Esophagus squamous epithelium (tissue), 5 donors: Measurements from ENCODE around the gene TMEM108. TPM values are rescaled to one million over a fixed set of nuclear protein-coding genes. Genes with fewer than 3 reads are reported as not detected.

Source experiments
- DNase-seq: peaks from one replicate; lab custom pipeline; 2025; lab: John Stamatoyannopoulos, UW
- H3K27ac ChIP-seq, 4 donors: fragments of 200-600 bp; sonication (generic); one replicate each; pipeline ENCODE4 v1.5.1; 2016 to 2019; ENCODE audit warnings: mild to moderate bottlenecking in 1 of 4
- H3K27me3 ChIP-seq, 4 donors: fragments of 200-600 bp; sonication (generic); 1 replicate in 3 of 4; 2 replicates in 1 of 4; pipeline versions ENCODE4 v1.5.1 to v1.6.0; 2017 to 2021; ENCODE audit warnings: antibody characterized with exemption in 1 of 4
- H3K36me3 ChIP-seq, 3 donors: fragments of 200-600 bp; sonication (generic); one replicate each; pipeline ENCODE4 v1.5.1; 2016 to 2019
- H3K4me1 ChIP-seq, 3 donors: fragments of 200-600 bp; sonication (generic); one replicate each; pipeline ENCODE4 v1.5.1; 2017 to 2019
- H3K4me3 ChIP-seq, 4 donors: fragments of 200-600 bp; sonication (generic); 1 replicate in 3 of 4; 2 replicates in 1 of 4; pipeline ENCODE4 v1.5.1; 2016 to 2019; ENCODE audit warnings: mild to moderate bottlenecking in 2 of 4, moderate library complexity in 1 of 4
- H3K9me3 ChIP-seq, 3 donors: fragments of 200-600 bp; sonication (generic); one replicate each; pipeline ENCODE4 v1.5.1; 2016 to 2019
- POLR2A ChIP-seq, 4 donors: fragments of 450-650 bp; IDR thresholded peaks; one replicate each; pipeline ENCODE4 v1.6.1; 2017; ENCODE audit warnings: antibody characterized with exemption in 4 of 4, mild to moderate bottlenecking in 4 of 4, moderate library complexity in 3 of 4
- WGBS, 2 donors: methylation state at CpG; one replicate each; pipeline ENCODE4 v1.1.5; 2018; 5-methylcytosine and 5-hydroxymethylcytosine counted together
- intact Hi-C: fragments of 100-400 bp; cut with DNase I; formaldehyde crosslinking; loops from one replicate; pipeline ENCODE4 v1.15.0; 2022
- total RNA-seq, 4 donors: library from RNA; depleted of rRNA; stranded (reverse); fragments of >200 nt; gene quantifications; one replicate each; pipeline ENCODE4 v1.1.0, GENCODE V29; 2016
- TF ChIP-seq, protein P1 (sequence below), 6 experiments: fragments of 450-650 bp in 4 of 6; fragments of 200-600 bp in 2 of 6; sonication (generic) in 2 of 6; IDR thresholded peaks; one replicate each; pipeline ENCODE4 v1.5.1; 2016 to 2019; ENCODE audit warnings: antibody characterized with exemption in 6 of 6, mild to moderate bottlenecking in 4 of 6, moderate library complexity in 4 of 6
- donor health status: DM: yes; HTN: yes; CAD: no.

TMEM108 gene
- total RNA-seq, 4 donors from 2014 or later: 0.12 to 3.4 (median 0.24) TPM

DNA sequence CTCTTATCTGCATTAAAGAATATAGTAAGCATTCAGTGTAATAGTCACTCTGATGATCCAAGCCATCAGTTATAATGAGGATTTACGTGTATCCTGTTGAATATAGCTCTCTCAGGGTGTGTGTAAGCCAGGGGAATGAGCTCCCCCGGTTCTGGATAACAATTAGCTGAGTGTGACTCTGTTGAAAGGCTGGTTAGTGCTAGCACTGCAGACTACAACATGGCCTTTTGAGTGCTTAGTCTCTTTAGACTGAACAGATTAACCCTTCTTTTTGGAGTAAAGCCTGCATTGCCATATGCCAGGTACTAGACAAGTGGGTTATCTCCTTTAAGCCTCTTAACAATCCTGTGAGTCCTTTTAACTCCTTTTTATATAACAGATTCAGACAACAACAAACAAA lies 119.5 kb downstream of the TMEM108 start:
- intact Hi-C loops: no loop called here
- Histone ChIP-seq H3K4me1 (no peaks in the 10 kb centered on the region), H3K4me3 (no peak overlapping the region), H3K27ac (no peak overlapping the region), H3K36me3 (no peaks in the 10 kb centered on the region), H3K9me3 (no peaks in the 10 kb centered on the region), H3K27me3 (no peaks in the 10 kb centered on the region)
- DNase-seq: no peak
- TF ChIP-seq, protein P1, sequence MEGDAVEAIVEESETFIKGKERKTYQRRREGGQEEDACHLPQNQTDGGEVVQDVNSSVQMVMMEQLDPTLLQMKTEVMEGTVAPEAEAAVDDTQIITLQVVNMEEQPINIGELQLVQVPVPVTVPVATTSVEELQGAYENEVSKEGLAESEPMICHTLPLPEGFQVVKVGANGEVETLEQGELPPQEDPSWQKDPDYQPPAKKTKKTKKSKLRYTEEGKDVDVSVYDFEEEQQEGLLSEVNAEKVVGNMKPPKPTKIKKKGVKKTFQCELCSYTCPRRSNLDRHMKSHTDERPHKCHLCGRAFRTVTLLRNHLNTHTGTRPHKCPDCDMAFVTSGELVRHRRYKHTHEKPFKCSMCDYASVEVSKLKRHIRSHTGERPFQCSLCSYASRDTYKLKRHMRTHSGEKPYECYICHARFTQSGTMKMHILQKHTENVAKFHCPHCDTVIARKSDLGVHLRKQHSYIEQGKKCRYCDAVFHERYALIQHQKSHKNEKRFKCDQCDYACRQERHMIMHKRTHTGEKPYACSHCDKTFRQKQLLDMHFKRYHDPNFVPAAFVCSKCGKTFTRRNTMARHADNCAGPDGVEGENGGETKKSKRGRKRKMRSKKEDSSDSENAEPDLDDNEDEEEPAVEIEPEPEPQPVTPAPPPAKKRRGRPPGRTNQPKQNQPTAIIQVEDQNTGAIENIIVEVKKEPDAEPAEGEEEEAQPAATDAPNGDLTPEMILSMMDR (IDR thresholded peaks at IDR 0.05): no peak
- TF ChIP-seq POLR2A (IDR thresholded peaks at IDR 0.05): no peak
- 62 to 63% methylated on average over 2 of the region's 2 CpGs for WGBS, 2 donors

DNA sequence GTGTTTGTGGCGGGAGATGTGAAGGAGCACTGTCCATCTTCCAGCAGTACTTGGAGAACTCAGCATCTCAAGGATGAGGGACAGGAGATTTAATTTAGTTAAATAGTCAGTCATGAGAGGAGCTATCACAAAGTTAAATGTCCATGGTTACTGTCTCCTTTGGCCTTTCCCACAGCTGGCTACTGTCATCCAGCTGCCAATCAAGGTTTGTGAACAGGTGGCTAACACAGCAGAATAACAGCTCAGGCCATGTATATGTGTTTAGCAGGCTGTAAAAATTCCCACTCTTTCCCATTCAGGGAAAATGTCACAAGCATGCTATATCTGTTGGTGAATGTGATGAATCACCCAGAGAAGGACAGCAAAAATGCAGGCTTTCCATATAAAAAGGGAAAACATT lies 120.5 kb downstream of the TMEM108 start:
- H3K27ac ChIP-seq: no peak overlapping the region
- H3K9me3 ChIP-seq: no peaks in the 10 kb centered on the region
- no peaks in the 10 kb centered on the region for H3K36me3 ChIP-seq
- intact Hi-C loops: no loop called here
- DNase-seq: no peak
- 94 to 100% methylated on average over 1 of the region's 1 CpG for WGBS, 2 donors
- no peak overlapping the region for H3K4me3 ChIP-seq
- TF ChIP-seq POLR2A (IDR thresholded peaks at IDR 0.05): no peak
- no peaks in the 10 kb centered on the region for H3K4me1 ChIP-seq
- no peaks in the 10 kb centered on the region for H3K27me3 ChIP-seq

- Histone ChIP-seq H3K27ac (no peak overlapping the region), H3K9me3 (no peaks in the 10 kb centered on the region), H3K4me3 (no peak overlapping the region), H3K36me3 (no peaks in the 10 kb centered on the region), H3K4me1 (no peaks in the 10 kb centered on the region), H3K27me3 (no peaks in the 10 kb centered on the region)
- intact Hi-C loops: no loop called here
- 84 to 86% methylated on average over 12 of the region's 12 CpGs for WGBS, 2 donors
- no peak for DNase-seq
- TF ChIP-seq POLR2A (IDR thresholded peaks at IDR 0.05): no peak
- TF ChIP-seq, protein P1 (IDR thresholded peaks at IDR 0.05): no peak
Measured at GRCh38 chr3:133159498-133160475, 121.6 kb downstream of the TMEM108 start.

DNA sequence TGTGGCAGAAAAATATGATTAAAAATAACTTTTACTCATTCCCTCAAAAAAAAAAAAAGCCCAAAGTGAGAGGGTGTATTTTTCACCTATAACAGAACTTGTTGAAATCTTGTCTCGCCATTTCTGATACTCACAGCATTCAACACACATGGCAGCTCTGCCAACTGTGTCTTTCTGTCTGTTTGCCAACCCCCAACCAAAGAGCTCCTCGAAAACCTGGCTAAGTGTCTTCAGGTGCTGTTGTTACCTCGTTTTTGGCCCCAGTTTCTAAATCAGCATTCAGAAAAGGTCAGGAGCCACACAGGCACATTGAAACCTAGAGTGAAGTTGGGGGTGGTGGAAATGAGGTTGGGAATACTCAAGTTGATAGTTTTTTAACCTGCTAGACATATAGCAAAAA lies 123.5 kb downstream of the TMEM108 start:
- Histone ChIP-seq H3K27me3 (no peaks in the 10 kb centered on the region), H3K36me3 (no peaks in the 10 kb centered on the region), H3K4me3 (no peak overlapping the region), H3K4me1 (no peaks in the 10 kb centered on the region), H3K27ac (no peak overlapping the region), H3K9me3 (no peaks in the 10 kb centered on the region)
- intact Hi-C loops: no loop called here
- DNase-seq: no peak
- 48 to 52% methylated on average over 3 of the region's 3 CpGs for WGBS, 2 donors
- TF ChIP-seq, protein P1 (IDR thresholded peaks at IDR 0.05): no peak
- no peak for TF ChIP-seq POLR2A (IDR thresholded peaks at IDR 0.05)

DNA sequence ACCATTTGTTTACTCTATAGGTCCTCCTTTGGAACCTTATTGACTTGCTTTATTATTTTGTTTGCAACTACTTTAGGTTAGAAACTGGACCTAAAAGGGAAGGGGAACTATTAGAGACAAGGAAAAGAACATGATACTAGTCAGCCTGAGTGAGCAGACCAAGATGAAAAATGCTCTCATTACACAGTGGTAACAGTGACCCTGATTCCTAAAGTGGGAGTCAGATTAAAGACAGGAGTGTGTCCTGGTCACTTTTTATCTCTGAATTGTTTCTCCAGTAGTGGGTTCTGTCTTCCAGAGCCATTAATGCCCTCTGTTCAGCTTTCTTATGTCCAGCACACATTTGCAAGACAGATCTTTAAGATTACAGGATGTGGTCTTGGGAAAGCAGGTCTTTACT lies 124.1 kb downstream of the TMEM108 start:
- DNase-seq: no peak
- Histone ChIP-seq H3K27ac (no peak overlapping the region), H3K4me3 (no peak overlapping the region), H3K4me1 (no peaks in the 10 kb centered on the region), H3K36me3 (no peaks in the 10 kb centered on the region), H3K27me3 (no peaks in the 10 kb centered on the region), H3K9me3 (no peaks in the 10 kb centered on the region)
- TF ChIP-seq, protein P1 (IDR thresholded peaks at IDR 0.05): no peak
- TF ChIP-seq POLR2A (IDR thresholded peaks at IDR 0.05): no peak
- intact Hi-C loops: no loop called here
